Thyroid gland (tissue), 4 donors: ENCODE data around the gene MTERF1. TPM values are rescaled to one million over a fixed set of nuclear protein-coding genes. Genes with fewer than 3 reads are reported as not detected.

Experiments
- DNase-seq, 2 donors: peaks; one replicate each; pipeline ENCODE4 v3.0.0-alpha.2; 2019
- H3K27ac ChIP-seq, 3 donors: fragments of 200-600 bp; sonication (generic); 1 replicate in 2 of 3; 2 replicates in 1 of 3; pipeline ENCODE4 v1.5.1; 2016 to 2019; ENCODE audit warnings: mild to moderate bottlenecking in 1 of 3, moderate library complexity in 1 of 3
- H3K27me3 ChIP-seq: fragments of 200-600 bp; sonication (generic); one replicate; pipeline ENCODE4 v1.5.1; 2019
- H3K36me3 ChIP-seq, 2 donors: fragments of 200-600 bp; sonication (generic); one replicate each; pipeline ENCODE4 v1.5.1; 2016 to 2019
- H3K4me1 ChIP-seq, 2 donors: fragments of 200-600 bp; sonication (generic); one replicate each; pipeline ENCODE4 v1.5.1; 2017 to 2019
- H3K4me3 ChIP-seq, 3 donors: fragments of 200-600 bp; sonication (generic); replicated peaks in 1 of 3; 1 replicate in 2 of 3; 2 replicates in 1 of 3; pipeline ENCODE4 v1.5.1; 2016; ENCODE audit warnings: mild to moderate bottlenecking in 1 of 3
- H3K9me3 ChIP-seq: fragments of 200-600 bp; sonication (generic); one replicate; pipeline ENCODE4 v1.5.1; 2017
- CTCF ChIP-seq, 6 experiments: fragments of 200-600 bp in 3 of 6; fragments of 450-650 bp in 3 of 6; sonication (generic) in 3 of 6; IDR thresholded peaks; one replicate each; pipeline ENCODE4 v1.5.1; 2016 to 2019; ENCODE audit warnings: antibody characterized with exemption in 6 of 6, mild to moderate bottlenecking in 2 of 6, inconsistent platforms in 1 of 6, moderate library complexity in 1 of 6
- POLR2A ChIP-seq, 2 donors: fragments of 450-650 bp; IDR thresholded peaks; one replicate each; pipeline ENCODE4 v1.6.1; 2017; ENCODE audit warnings: antibody characterized with exemption in 2 of 2, mild to moderate bottlenecking in 2 of 2, moderate library complexity in 1 of 2
- WGBS, 2 donors: methylation state at CpG; one replicate each; pipeline ENCODE4 v1.1.5; 2017; 5-methylcytosine and 5-hydroxymethylcytosine counted together
- intact Hi-C: fragments of 100-400 bp; cut with DNase I; formaldehyde crosslinking; loops from one replicate; pipeline ENCODE4 v1.15.1; 2023
- total RNA-seq, 4 donors: library from RNA; depleted of rRNA; stranded (reverse); fragments of >200 nt; gene quantifications; one replicate each; pipeline ENCODE4 v1.2.3, GENCODE V29; 2016

Gene MTERF1
- total RNA-seq, 4 donors from 2014 or later = 13.0 to 27.7 (median 21.5) TPM

GRCh38 chr7:91838439-91838838 lies 42.1 kb downstream of the MTERF1 start:
- Histone ChIP-seq H3K36me3 (no peaks in the 10 kb centered on the region), H3K27me3 (no peaks in the 10 kb centered on the region), H3K9me3 (no peaks in the 10 kb centered on the region), H3K4me3 (no peak overlapping the region), H3K27ac (no peak overlapping the region), H3K4me1 (no peaks in the 10 kb centered on the region)
- TF ChIP-seq CTCF (IDR thresholded peaks at IDR 0.05) (no peak), POLR2A (IDR thresholded peaks at IDR 0.05) (no peak)
- intact Hi-C loops = no loop called here
- 58 to 79% methylated on average over 2 of the region's 2 CpGs for whole genome bisulfite sequencing, 2 donors
- DNase-seq = no peak

DNA sequence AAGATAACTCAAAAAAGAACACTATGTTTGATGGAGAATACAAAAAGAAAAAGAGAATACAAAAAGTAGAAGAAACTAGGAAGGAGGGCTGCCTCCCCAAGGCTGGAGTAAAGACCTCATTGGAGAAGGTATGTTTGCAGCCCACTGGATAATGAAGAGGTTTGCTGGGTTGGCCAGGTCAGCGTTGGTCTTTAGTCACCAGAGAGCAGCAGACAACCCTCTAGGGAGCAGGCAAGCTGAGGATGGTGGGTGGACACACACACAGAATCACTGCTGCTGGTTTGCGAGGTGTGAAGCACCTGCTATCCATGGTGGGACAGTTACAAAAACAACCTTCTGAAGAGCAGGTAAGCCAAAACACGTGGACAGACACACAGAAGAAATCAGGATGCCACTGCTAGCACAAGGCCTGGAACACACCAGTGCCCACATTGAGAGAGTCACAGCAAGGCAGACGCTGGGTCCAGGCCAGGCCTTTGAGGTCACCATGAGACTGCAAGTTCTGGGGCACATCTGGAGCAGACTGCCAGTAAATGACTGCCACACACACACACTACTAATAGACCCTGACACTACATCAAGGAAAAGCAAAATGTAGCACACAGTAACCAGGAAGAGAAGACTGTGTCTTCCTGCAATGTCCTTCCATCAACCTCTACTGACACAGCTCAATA lies 43.0 kb downstream of the MTERF1 start:
- no peak overlapping the region for H3K4me3 ChIP-seq
- H3K36me3 ChIP-seq = no peaks in the 10 kb centered on the region
- no peaks in the 10 kb centered on the region for H3K27me3 ChIP-seq
- H3K27ac ChIP-seq = no peak overlapping the region
- DNase-seq = peak; percentile 13 to 23
- 57 to 61% methylated on average over 4 of the region's 4 CpGs for WGBS, 2 donors
- no peak for TF ChIP-seq CTCF (IDR thresholded peaks at IDR 0.05)
- TF ChIP-seq POLR2A (IDR thresholded peaks at IDR 0.05) = no peak
- H3K4me1 ChIP-seq = no peaks in the 10 kb centered on the region
- H3K9me3 ChIP-seq = no peaks in the 10 kb centered on the region
- intact Hi-C loops = no loop called here

DNA sequence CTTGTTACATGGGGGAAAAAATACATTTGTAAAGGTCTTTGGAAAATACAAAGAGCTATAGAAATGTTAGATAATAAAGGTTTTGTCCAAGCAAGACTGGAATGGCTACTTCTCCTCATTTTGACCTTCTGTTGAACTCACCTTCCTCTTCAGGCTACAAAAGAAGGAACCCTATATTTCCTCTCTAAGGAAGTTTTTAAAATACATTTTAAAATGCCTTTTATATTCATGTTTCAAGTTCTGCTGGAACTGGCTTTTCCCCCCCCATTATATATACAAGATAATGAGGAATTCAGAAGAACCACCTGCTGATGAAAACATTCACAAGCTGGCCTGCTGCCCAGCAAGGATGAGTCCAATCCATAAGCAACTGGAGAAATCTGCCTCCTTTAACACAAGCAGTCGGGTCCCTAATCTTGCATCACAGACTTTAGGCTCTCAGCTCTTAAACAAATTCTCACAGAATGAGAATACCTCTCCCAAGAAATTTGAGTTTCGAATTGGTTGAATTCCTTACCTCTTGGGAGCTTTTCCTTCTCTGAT lies 44.6 kb downstream of the MTERF1 start:
- no peaks in the 10 kb centered on the region for H3K27me3 ChIP-seq
- TF ChIP-seq POLR2A (IDR thresholded peaks at IDR 0.05) (no peak), CTCF (IDR thresholded peaks at IDR 0.05) (no peak)
- no peak for DNase-seq
- H3K9me3 ChIP-seq = no peaks in the 10 kb centered on the region
- 63 to 83% methylated on average over 2 of the region's 2 CpGs for WGBS, 2 donors
- H3K36me3 ChIP-seq = no peaks in the 10 kb centered on the region
- no peak overlapping the region for H3K4me3 ChIP-seq
- H3K27ac ChIP-seq = no peak overlapping the region
- no peaks in the 10 kb centered on the region for H3K4me1 ChIP-seq
- intact Hi-C loops = no loop called here

GRCh38 chr7:91835091-91835825 lies 45.2 kb downstream of the MTERF1 start:
- H3K36me3 ChIP-seq = no peaks in the 10 kb centered on the region
- 84 to 89% methylated on average over 2 of the region's 2 CpGs for WGBS, 2 donors
- DNase-seq = no peak
- no peak overlapping the region for H3K27ac ChIP-seq
- intact Hi-C loops = no loop called here
- no peaks in the 10 kb centered on the region for H3K27me3 ChIP-seq
- TF ChIP-seq CTCF (IDR thresholded peaks at IDR 0.05) (no peak), POLR2A (IDR thresholded peaks at IDR 0.05) (no peak)
- no peaks in the 10 kb centered on the region for H3K4me1 ChIP-seq
- H3K4me3 ChIP-seq = no peak overlapping the region
- no peaks in the 10 kb centered on the region for H3K9me3 ChIP-seq

- H3K27ac ChIP-seq = no peak overlapping the region
- H3K9me3 ChIP-seq = no peaks in the 10 kb centered on the region
- TF ChIP-seq POLR2A (IDR thresholded peaks at IDR 0.05) (no peak), CTCF (IDR thresholded peaks at IDR 0.05) (no peak)
- 88 to 91% methylated on average over 7 of the region's 7 CpGs for WGBS, 2 donors
- intact Hi-C loops = no loop called here
- H3K27me3 ChIP-seq = no peaks in the 10 kb centered on the region
- no peak for DNase-seq
- H3K36me3 ChIP-seq = no peaks in the 10 kb centered on the region
- H3K4me1 ChIP-seq = no peaks in the 10 kb centered on the region
- no peak overlapping the region for H3K4me3 ChIP-seq
These were observed 47.9 kb downstream of the MTERF1 start for GRCh38 chr7:91832493-91833045.
